Measurements from ENCODE around the gene GALR2. TPM values are rescaled to one million over a fixed set of nuclear protein-coding genes. Genes with fewer than 3 reads are reported as not detected.

GALR2 gene
- total and polyA plus RNA-seq, 9 of the 15 experiments (the other 6 are each of a cell fraction or from before 2014, with no cell fraction given), result 0.34 TPM; not detected in 8

DNA sequence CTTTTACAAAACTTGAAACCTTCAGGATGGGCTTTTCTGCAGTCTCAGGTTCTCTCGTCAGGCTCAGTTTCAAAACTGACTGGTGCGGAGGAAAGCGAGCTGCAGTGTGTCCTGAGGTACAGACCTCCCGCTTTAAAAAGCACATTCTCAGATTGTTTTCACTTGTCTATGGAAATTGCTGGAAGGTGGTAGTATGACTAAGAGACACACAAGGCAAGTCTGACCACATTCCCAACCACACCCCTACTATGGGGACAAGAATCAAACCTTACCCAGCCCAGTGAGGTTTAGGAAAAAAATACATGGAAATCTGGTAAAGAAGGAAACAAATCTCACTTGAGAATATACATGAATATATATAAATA is 20.5 kb upstream of the GALR2 start (continued):
- TF ChIP-seq, protein P1, sequence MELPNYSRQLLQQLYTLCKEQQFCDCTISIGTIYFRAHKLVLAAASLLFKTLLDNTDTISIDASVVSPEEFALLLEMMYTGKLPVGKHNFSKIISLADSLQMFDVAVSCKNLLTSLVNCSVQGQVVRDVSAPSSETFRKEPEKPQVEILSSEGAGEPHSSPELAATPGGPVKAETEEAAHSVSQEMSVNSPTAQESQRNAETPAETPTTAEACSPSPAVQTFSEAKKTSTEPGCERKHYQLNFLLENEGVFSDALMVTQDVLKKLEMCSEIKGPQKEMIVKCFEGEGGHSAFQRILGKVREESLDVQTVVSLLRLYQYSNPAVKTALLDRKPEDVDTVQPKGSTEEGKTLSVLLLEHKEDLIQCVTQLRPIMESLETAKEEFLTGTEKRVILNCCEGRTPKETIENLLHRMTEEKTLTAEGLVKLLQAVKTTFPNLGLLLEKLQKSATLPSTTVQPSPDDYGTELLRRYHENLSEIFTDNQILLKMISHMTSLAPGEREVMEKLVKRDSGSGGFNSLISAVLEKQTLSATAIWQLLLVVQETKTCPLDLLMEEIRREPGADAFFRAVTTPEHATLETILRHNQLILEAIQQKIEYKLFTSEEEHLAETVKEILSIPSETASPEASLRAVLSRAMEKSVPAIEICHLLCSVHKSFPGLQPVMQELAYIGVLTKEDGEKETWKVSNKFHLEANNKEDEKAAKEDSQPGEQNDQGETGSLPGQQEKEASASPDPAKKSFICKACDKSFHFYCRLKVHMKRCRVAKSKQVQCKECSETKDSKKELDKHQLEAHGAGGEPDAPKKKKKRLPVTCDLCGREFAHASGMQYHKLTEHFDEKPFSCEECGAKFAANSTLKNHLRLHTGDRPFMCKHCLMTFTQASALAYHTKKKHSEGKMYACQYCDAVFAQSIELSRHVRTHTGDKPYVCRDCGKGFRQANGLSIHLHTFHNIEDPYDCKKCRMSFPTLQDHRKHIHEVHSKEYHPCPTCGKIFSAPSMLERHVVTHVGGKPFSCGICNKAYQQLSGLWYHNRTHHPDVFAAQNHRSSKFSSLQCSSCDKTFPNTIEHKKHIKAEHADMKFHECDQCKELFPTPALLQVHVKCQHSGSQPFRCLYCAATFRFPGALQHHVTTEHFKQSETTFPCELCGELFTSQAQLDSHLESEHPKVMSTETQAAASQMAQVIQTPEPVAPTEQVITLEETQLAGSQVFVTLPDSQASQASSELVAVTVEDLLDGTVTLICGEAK (IDR thresholded peaks at IDR 0.05), result no peak
- TF ChIP-seq, protein P1 (CRISPR knock-in tag; IDR thresholded peaks at IDR 0.05), result no peak
- TF ChIP-seq ZNF518B (CRISPR knock-in tag; IDR thresholded peaks at IDR 0.05) (no peak), FOSL1 (tag; conservative IDR thresholded peaks at IDR 0.05) (peak; percentile 88)

All from K562 (cell line).